ENCODE results near the gene BMP7.

- TF ChIP-seq, protein P1, sequence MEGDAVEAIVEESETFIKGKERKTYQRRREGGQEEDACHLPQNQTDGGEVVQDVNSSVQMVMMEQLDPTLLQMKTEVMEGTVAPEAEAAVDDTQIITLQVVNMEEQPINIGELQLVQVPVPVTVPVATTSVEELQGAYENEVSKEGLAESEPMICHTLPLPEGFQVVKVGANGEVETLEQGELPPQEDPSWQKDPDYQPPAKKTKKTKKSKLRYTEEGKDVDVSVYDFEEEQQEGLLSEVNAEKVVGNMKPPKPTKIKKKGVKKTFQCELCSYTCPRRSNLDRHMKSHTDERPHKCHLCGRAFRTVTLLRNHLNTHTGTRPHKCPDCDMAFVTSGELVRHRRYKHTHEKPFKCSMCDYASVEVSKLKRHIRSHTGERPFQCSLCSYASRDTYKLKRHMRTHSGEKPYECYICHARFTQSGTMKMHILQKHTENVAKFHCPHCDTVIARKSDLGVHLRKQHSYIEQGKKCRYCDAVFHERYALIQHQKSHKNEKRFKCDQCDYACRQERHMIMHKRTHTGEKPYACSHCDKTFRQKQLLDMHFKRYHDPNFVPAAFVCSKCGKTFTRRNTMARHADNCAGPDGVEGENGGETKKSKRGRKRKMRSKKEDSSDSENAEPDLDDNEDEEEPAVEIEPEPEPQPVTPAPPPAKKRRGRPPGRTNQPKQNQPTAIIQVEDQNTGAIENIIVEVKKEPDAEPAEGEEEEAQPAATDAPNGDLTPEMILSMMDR (conservative IDR thresholded peaks at IDR 0.05; ENCODE audit: low read length): no peak
- no peak for TF ChIP-seq EZH2phosphoT487 (IDR thresholded peaks at IDR 0.05; ENCODE audit: borderline replicate concordance)
These were observed 28.4 kb downstream of the BMP7 start for GRCh38 chr20:57238089-57238488.
